Measurements from ENCODE around the gene SOX15.

SOX15 gene

GRCh38 chr17:7557147-7557764, 32.6 kb downstream of the SOX15 start:
- H4K20me1 ChIP-seq (ENCODE audit: insufficient read depth, low read length): no peaks in the 10 kb centered on the region
- no peak overlapping the region for H3K27ac ChIP-seq (ENCODE audit: low read length)
- ATAC-seq (ENCODE audit: insufficient read depth, low read depth) (no peak), DNase-seq (no peak)
- H3K4me2 ChIP-seq (ENCODE audit: insufficient read depth, low read length): no peak overlapping the region
- no peaks in the 10 kb centered on the region for H3K27me3 ChIP-seq (ENCODE audit: insufficient read depth, low read length, poor library complexity)
- no peaks in the 10 kb centered on the region for H3K9me3 ChIP-seq (ENCODE audit: insufficient read depth, low read length, severe bottlenecking)
- H3K36me3 ChIP-seq (ENCODE audit: insufficient read depth, low read length): no peaks in the 10 kb centered on the region
- TF ChIP-seq, protein P1, sequence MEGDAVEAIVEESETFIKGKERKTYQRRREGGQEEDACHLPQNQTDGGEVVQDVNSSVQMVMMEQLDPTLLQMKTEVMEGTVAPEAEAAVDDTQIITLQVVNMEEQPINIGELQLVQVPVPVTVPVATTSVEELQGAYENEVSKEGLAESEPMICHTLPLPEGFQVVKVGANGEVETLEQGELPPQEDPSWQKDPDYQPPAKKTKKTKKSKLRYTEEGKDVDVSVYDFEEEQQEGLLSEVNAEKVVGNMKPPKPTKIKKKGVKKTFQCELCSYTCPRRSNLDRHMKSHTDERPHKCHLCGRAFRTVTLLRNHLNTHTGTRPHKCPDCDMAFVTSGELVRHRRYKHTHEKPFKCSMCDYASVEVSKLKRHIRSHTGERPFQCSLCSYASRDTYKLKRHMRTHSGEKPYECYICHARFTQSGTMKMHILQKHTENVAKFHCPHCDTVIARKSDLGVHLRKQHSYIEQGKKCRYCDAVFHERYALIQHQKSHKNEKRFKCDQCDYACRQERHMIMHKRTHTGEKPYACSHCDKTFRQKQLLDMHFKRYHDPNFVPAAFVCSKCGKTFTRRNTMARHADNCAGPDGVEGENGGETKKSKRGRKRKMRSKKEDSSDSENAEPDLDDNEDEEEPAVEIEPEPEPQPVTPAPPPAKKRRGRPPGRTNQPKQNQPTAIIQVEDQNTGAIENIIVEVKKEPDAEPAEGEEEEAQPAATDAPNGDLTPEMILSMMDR (IDR thresholded peaks at IDR 0.05; ENCODE audit: borderline replicate concordance, extremely low read depth, low read length, poor library complexity, severe bottlenecking): no peak
- TF ChIP-seq EZH2 (IDR thresholded peaks at IDR 0.05; ENCODE audit: borderline replicate concordance, low read depth, low read length, severe bottlenecking): no peak
- H3K79me2 ChIP-seq (ENCODE audit: insufficient read depth, low read length): peaks cover 16% of the 10 kb centered on the region
- H2AFZ ChIP-seq (ENCODE audit: low read depth, low read length): no peak overlapping the region
- no peak overlapping the region for H3K4me3 ChIP-seq (ENCODE audit: low read depth in 1 of 2, low read length in 2 of 2)
- H3K9ac ChIP-seq (ENCODE audit: low read depth, low read length): no peak overlapping the region
- H3K4me1 ChIP-seq (ENCODE audit: insufficient read depth, low read length): peaks cover 38% of the 10 kb centered on the region

DNA sequence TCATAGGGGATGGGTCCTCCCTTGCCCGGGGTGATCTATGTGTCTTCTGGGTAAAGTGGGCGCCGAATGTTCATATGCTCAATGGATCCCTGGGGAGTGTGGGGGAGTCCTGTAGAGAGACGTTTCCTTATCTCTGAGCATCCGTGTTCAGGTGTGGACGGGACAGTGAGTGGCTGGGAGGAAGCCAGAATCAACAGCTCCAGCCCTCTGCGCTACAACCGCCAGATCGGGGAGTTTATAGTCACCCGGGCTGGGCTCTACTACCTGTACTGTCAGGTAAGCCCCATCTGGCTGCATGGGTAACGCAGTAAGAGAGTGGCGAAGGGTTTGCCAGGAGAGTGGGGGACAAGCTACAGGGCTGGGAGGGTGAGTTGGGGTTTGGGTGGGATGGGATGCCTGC, 33.3 kb downstream of the SOX15 start:
- ATAC-seq (ENCODE audit: insufficient read depth, low read depth): no peak
- Histone ChIP-seq H3K4me1 (ENCODE audit: insufficient read depth, low read length) (peaks cover 44% of the 10 kb centered on the region), H3K27me3 (ENCODE audit: insufficient read depth, low read length, poor library complexity) (no peaks in the 10 kb centered on the region), H3K27ac (ENCODE audit: low read length) (no peak overlapping the region), H2AFZ (ENCODE audit: low read depth, low read length) (no peak overlapping the region), H4K20me1 (ENCODE audit: insufficient read depth, low read length) (no peaks in the 10 kb centered on the region), H3K9me3 (ENCODE audit: insufficient read depth, low read length, severe bottlenecking) (no peaks in the 10 kb centered on the region), H3K79me2 (ENCODE audit: insufficient read depth, low read length) (peaks cover 11% of the 10 kb centered on the region; the same call in 1 of the 2 replicates), H3K9ac (ENCODE audit: low read depth, low read length) (no peak overlapping the region), H3K4me3 (ENCODE audit: low read depth in 1 of 2, low read length in 2 of 2) (no peak overlapping the region), H3K36me3 (ENCODE audit: insufficient read depth, low read length) (no peaks in the 10 kb centered on the region), H3K4me2 (ENCODE audit: insufficient read depth, low read length) (no peak overlapping the region)
- TF ChIP-seq, protein P1 (IDR thresholded peaks at IDR 0.05; ENCODE audit: borderline replicate concordance, extremely low read depth, low read length, poor library complexity, severe bottlenecking): no peak
- no peak for TF ChIP-seq EZH2 (IDR thresholded peaks at IDR 0.05; ENCODE audit: borderline replicate concordance, low read depth, low read length, severe bottlenecking)
- DNase-seq: no peak

DNA sequence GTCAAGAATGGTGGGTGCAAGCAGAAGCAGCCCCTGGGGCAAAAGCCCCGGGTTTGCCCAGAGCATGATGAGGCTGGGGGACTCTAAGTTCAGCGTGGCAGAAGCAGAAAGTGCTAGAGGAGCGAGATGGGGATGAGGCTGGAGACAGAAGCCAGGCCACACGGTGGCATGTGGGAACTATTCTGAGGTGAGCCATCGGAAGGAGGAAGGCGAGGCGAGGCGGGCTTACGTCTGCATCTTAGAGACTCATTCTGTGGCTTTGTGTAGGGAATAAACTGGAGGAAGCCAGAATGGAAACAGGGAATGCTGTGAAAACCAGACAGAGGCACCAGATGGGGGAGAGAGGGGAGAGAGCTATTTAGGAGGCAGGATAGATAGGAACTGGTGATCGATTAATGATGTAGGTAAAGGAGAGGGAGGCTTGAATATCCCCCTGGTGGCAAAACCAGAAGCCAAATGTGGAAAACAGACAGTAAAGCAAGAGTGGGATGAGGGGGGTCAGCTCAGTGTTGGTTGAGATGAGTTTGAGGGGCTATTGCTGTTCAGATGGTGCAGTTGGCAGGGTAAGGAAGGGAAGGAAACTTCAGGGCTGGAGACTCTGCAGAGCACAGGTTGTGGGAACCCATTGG, 34.5 kb downstream of the SOX15 start:
- H3K27ac ChIP-seq (ENCODE audit: low read length): no peak overlapping the region
- H2AFZ ChIP-seq (ENCODE audit: low read depth, low read length): no peak overlapping the region
- peaks cover 46% of the 10 kb centered on the region for H3K4me1 ChIP-seq (ENCODE audit: insufficient read depth, low read length)
- no peaks in the 10 kb centered on the region for H3K27me3 ChIP-seq (ENCODE audit: insufficient read depth, low read length, poor library complexity)
- DNase-seq: no peak
- H3K9me3 ChIP-seq (ENCODE audit: insufficient read depth, low read length, severe bottlenecking): no peaks in the 10 kb centered on the region
- H3K4me3 ChIP-seq (ENCODE audit: low read depth in 1 of 2, low read length in 2 of 2): no peak overlapping the region
- no peak for TF ChIP-seq EZH2 (IDR thresholded peaks at IDR 0.05; ENCODE audit: borderline replicate concordance, low read depth, low read length, severe bottlenecking)
- TF ChIP-seq, protein P1 (IDR thresholded peaks at IDR 0.05; ENCODE audit: borderline replicate concordance, extremely low read depth, low read length, poor library complexity, severe bottlenecking): peak; percentile 28
- 0 out of 2 replicates have a peak, but pooled peaks cover 1% of the 10 kb centered on the region for H3K79me2 ChIP-seq (ENCODE audit: insufficient read depth, low read length)
- H3K9ac ChIP-seq (ENCODE audit: low read depth, low read length): no peak overlapping the region
- no peak for ATAC-seq (ENCODE audit: insufficient read depth, low read depth)
- no peaks in the 10 kb centered on the region for H3K36me3 ChIP-seq (ENCODE audit: insufficient read depth, low read length)
- H3K4me2 ChIP-seq (ENCODE audit: insufficient read depth, low read length): no peak overlapping the region
- H4K20me1 ChIP-seq (ENCODE audit: insufficient read depth, low read length): no peaks in the 10 kb centered on the region

Data from DND-41 (cell line).